H9 (cell line): ENCODE measurements around the gene CATSPERE. TPM values are rescaled to one million over a fixed set of nuclear protein-coding genes. Genes with fewer than 3 reads are reported as not detected.

Source experiments
- DNase-seq: peaks from one replicate; pipeline ENCODE4 v3.0.0-alpha.2; 2017
- H2AFZ ChIP-seq: one replicate; pipeline ENCODE4 v1.6.1; 2013; ENCODE audit warnings: mild to moderate bottlenecking, low read length, control low read depth, moderate library complexity
- H2AK5ac ChIP-seq: 2 replicates; pipeline ENCODE4 v1.6.1; 2013; ENCODE audit warnings: low read length, control low read depth, mixed read lengths; ENCODE audit not compliant: insufficient read length
- H2BK120ac ChIP-seq: one replicate; pipeline ENCODE4 v1.6.1; 2013; ENCODE audit warnings: low read depth, mild to moderate bottlenecking, low read length, control low read depth, inconsistent platforms; ENCODE audit not compliant: poor library complexity, severe bottlenecking
- H2BK12ac ChIP-seq: 2 replicates; pipeline ENCODE4 v1.6.1; 2013; ENCODE audit warnings: low read length, control low read depth, mixed read lengths, low read depth; ENCODE audit not compliant: insufficient read length
- H2BK15ac ChIP-seq: 2 replicates; pipeline ENCODE4 v1.6.1; 2013; ENCODE audit warnings: low read depth, low read length, control low read depth
- H2BK20ac ChIP-seq: one replicate; pipeline ENCODE4 v1.6.1; 2013; ENCODE audit warnings: low read depth, mild to moderate bottlenecking, low read length, control low read depth, inconsistent platforms; ENCODE audit not compliant: poor library complexity, severe bottlenecking
- H2BK5ac ChIP-seq: 2 replicates; pipeline ENCODE4 v1.6.1; 2013; ENCODE audit warnings: low read length, control low read depth, mixed read lengths; ENCODE audit not compliant: insufficient read length
- H3K14ac ChIP-seq: 2 replicates; pipeline ENCODE4 v1.6.1; 2013; ENCODE audit warnings: low read length, control low read depth; ENCODE audit not compliant: insufficient read depth
- H3K18ac ChIP-seq: 2 replicates; pipeline ENCODE4 v1.6.1; 2013; ENCODE audit warnings: low read depth, mild to moderate bottlenecking, mixed read lengths, low read length, control low read depth; ENCODE audit not compliant: insufficient read length
- H3K23ac ChIP-seq: 2 replicates; pipeline ENCODE4 v1.6.1; 2013; ENCODE audit warnings: low read length, control low read depth, mixed read lengths, low read depth; ENCODE audit not compliant: insufficient read length
- H3K23me2 ChIP-seq: 2 replicates; pipeline ENCODE4 v1.6.1; 2013; ENCODE audit warnings: low read depth, mild to moderate bottlenecking, mixed read lengths, low read length, control low read depth; ENCODE audit not compliant: insufficient read length, poor library complexity, severe bottlenecking
- H3K27ac ChIP-seq: 2 replicates; pipeline ENCODE4 v1.5.1; 2013; ENCODE audit warnings: low read length, control low read depth, mixed read lengths, low read depth; ENCODE audit not compliant: insufficient read length
- H3K27me3 ChIP-seq: 2 replicates; pipeline ENCODE4 v1.6.1; 2013; ENCODE audit warnings: low read length, control low read depth, inconsistent platforms; ENCODE audit not compliant: insufficient read depth
- H3K4ac ChIP-seq: 2 replicates; pipeline ENCODE4 v1.6.1; 2013; ENCODE audit warnings: low read depth, mild to moderate bottlenecking, control low read depth, inconsistent platforms, low read length, moderate library complexity
- H3K4me1 ChIP-seq: 2 replicates; pipeline ENCODE4 v1.6.1; 2013; ENCODE audit warnings: low read length, control low read depth, inconsistent platforms; ENCODE audit not compliant: insufficient read depth
- H3K4me2 ChIP-seq: 2 replicates; pipeline ENCODE4 v1.6.1; 2013; ENCODE audit warnings: low read length, control low read depth, mixed read lengths; ENCODE audit not compliant: insufficient read length, insufficient read depth
- H3K56ac ChIP-seq: 2 replicates; pipeline ENCODE4 v1.6.1; 2013; ENCODE audit warnings: low read depth, mild to moderate bottlenecking, mixed read lengths, low read length, control low read depth; ENCODE audit not compliant: insufficient read length
- H3K79me1 ChIP-seq: 2 replicates; pipeline ENCODE4 v1.6.1; 2013; ENCODE audit warnings: low read depth, mild to moderate bottlenecking, moderate library complexity, low read length, control low read depth, inconsistent platforms; ENCODE audit not compliant: insufficient read depth, poor library complexity, severe bottlenecking
- H3K79me2 ChIP-seq: 2 replicates; pipeline ENCODE4 v1.6.1; 2013; ENCODE audit warnings: low read length, control low read depth, inconsistent platforms; ENCODE audit not compliant: insufficient read depth
- H3K9ac ChIP-seq: 2 replicates; pipeline ENCODE4 v1.6.1; 2013; ENCODE audit warnings: low read length, control low read depth, mixed read lengths; ENCODE audit not compliant: insufficient read length; ENCODE audit errors: extremely low read depth
- H3K9me3 ChIP-seq: one replicate; pipeline ENCODE4 v1.6.1; 2013; ENCODE audit warnings: low read depth, low read length, inconsistent platforms; ENCODE audit not compliant: control insufficient read depth
- H3T11ph ChIP-seq: one replicate; pipeline ENCODE4 v1.6.1; 2013; ENCODE audit warnings: mild to moderate bottlenecking, low read length, control low read depth, inconsistent platforms
- H4K20me1 ChIP-seq: one replicate; pipeline ENCODE4 v1.6.1; 2013; ENCODE audit not compliant: control insufficient read depth, insufficient read length, insufficient read depth
- H4K5ac ChIP-seq: 2 replicates; pipeline ENCODE4 v1.6.1; 2013; ENCODE audit warnings: low read depth, mild to moderate bottlenecking, mixed read lengths, low read length, control low read depth; ENCODE audit not compliant: insufficient read length
- H4K8ac ChIP-seq: replicated peaks from 2 replicates; pipeline ENCODE4 v1.6.1; 2013; ENCODE audit warnings: low read length, control low read depth, mixed read lengths, low read depth; ENCODE audit not compliant: insufficient read length
- H4K91ac ChIP-seq: 2 replicates; pipeline ENCODE4 v1.6.1; 2013; ENCODE audit warnings: low read depth, mild to moderate bottlenecking, moderate library complexity, mixed read lengths, low read length, control low read depth; ENCODE audit not compliant: insufficient read length
- H3K27ac Mint-ChIP-seq, 3 experiments: 2 replicates in 2 of 3; 3 replicates in 1 of 3; pipeline ENCODE4 v1.8.0; 2020 to 2021; ENCODE audit warnings: mixed read lengths in 3 of 3, mild to moderate bottlenecking in 1 of 3, moderate library complexity in 1 of 3
- H3K27me3 Mint-ChIP-seq: 2 replicates; pipeline ENCODE4 v1.8.0; 2021; ENCODE audit warnings: low read depth, mild to moderate bottlenecking, moderate library complexity, mixed read lengths
- H3K36me3 Mint-ChIP-seq, 3 experiments: 2 replicates in 2 of 3; 3 replicates in 1 of 3; pipeline ENCODE4 v1.8.0; 2020 to 2021; ENCODE audit warnings: low read depth in 3 of 3, mixed read lengths in 3 of 3; ENCODE audit not compliant: insufficient read depth in 1 of 3
- H3K4me1 Mint-ChIP-seq, 2 experiments: 2 replicates each; pipeline ENCODE4 v1.8.0; 2020; ENCODE audit warnings: mixed read lengths in 2 of 2
- H3K4me3 Mint-ChIP-seq, 2 experiments: 2 replicates in 1 of 2; 3 replicates in 1 of 2; pipeline ENCODE4 v1.8.0; 2020 to 2021; ENCODE audit warnings: mild to moderate bottlenecking in 2 of 2, mixed read lengths in 2 of 2, moderate library complexity in 1 of 2
- H3K9me3 Mint-ChIP-seq, 2 experiments: 2 replicates in 1 of 2; 3 replicates in 1 of 2; pipeline ENCODE4 v1.8.0; 2020; ENCODE audit warnings: mild to moderate bottlenecking in 2 of 2, mixed read lengths in 2 of 2, moderate library complexity in 1 of 2
- WGBS: extraction: QIAGEN DNeasy Blood & Tissue Kit; methylation state at CpG from one replicate; pipeline ENCODE4 v1.1.7; 2013; ENCODE audit warnings: missing lambda C conversion rate, low lambda C conversion rate, mixed read lengths; ENCODE audit not compliant: insufficient read length; ENCODE audit errors: extremely low coverage; 5-methylcytosine and 5-hydroxymethylcytosine counted together
- total RNA-seq: library from RNA; stranded (reverse); gene quantifications from 2 replicates; pipeline ENCODE4 v1.2.1, GENCODE V29; 2021
- TF ChIP-seq, protein P1 (sequence below): fragments of 200-600 bp; sonication (generic); conservative IDR thresholded peaks from 3 replicates; pipeline ENCODE4 v1.8.0; 2021; ENCODE audit warnings: antibody characterized with exemption, mild to moderate bottlenecking

The CATSPERE gene
- total RNA-seq, 1 experiment from 2014 or later = 0.31 TPM

DNA sequence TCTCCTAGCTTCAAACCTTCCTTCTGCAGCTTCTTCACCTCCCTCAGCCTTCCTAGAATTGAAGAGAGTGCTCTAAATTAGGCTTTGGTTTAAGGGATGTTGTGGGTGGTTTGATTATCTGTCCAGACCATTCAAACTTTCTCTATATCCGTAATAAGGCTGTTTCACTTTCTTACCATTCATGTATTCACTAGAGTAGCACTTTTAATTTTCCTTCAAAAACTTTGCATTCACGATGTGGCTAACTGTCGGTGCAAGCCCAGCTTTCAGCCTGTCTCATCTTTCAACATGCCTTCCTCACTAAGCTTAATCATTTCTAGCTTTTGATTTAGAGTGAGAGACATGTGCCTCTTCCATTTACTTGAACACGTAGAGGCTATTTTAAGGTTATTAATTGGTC, 165.6 kb downstream of the CATSPERE start:
- H3K4me1 ChIP-seq = no peaks in the 10 kb centered on the region
- Mint-ChIP-seq H3K4me3 (no peak overlapping the region), H3K27me3 (no peaks in the 10 kb centered on the region), H3K27ac (no peak overlapping the region), H3K9me3 (peaks cover 0 to 3% of the 10 kb centered on the region in 2 experiments; a peak in 4 of 5 replicates), H3K4me1 (no peaks in the 10 kb centered on the region), H3K36me3 (peaks cover 3 to 12% (median 4%) of the 10 kb centered on the region in 3 experiments; a peak in 6 of 7 replicates)
- no peak overlapping the region for H2BK15ac ChIP-seq
- no peak overlapping the region for H2AK5ac ChIP-seq
- no peaks in the 10 kb centered on the region for H3K9me3 ChIP-seq
- no peak overlapping the region for H3K14ac ChIP-seq
- no peak overlapping the region for H2BK20ac ChIP-seq
- no peak for DNase-seq
- H3K79me2 ChIP-seq = no peaks in the 10 kb centered on the region
- TF ChIP-seq, protein P1, sequence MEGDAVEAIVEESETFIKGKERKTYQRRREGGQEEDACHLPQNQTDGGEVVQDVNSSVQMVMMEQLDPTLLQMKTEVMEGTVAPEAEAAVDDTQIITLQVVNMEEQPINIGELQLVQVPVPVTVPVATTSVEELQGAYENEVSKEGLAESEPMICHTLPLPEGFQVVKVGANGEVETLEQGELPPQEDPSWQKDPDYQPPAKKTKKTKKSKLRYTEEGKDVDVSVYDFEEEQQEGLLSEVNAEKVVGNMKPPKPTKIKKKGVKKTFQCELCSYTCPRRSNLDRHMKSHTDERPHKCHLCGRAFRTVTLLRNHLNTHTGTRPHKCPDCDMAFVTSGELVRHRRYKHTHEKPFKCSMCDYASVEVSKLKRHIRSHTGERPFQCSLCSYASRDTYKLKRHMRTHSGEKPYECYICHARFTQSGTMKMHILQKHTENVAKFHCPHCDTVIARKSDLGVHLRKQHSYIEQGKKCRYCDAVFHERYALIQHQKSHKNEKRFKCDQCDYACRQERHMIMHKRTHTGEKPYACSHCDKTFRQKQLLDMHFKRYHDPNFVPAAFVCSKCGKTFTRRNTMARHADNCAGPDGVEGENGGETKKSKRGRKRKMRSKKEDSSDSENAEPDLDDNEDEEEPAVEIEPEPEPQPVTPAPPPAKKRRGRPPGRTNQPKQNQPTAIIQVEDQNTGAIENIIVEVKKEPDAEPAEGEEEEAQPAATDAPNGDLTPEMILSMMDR = no peak
- H3K18ac ChIP-seq = no peak overlapping the region
- H4K20me1 ChIP-seq = no peaks in the 10 kb centered on the region
- H3K4ac ChIP-seq = no peak overlapping the region
- no peak overlapping the region for H2AFZ ChIP-seq
- H2BK120ac ChIP-seq = no peak overlapping the region
- no peak overlapping the region for H3K27ac ChIP-seq
- H3K23ac ChIP-seq = no peak overlapping the region
- no peaks in the 10 kb centered on the region for H3K23me2 ChIP-seq
- no CpG with 5 or more reads among the region's 4 CpGs for WGBS
- H3T11ph ChIP-seq = no peak overlapping the region
- no peak overlapping the region for H4K91ac ChIP-seq
- H2BK12ac ChIP-seq = no peak overlapping the region
- H3K4me2 ChIP-seq = no peak overlapping the region
- H3K9ac ChIP-seq = no peak overlapping the region
- H4K8ac ChIP-seq = no peak overlapping the region
- no peak overlapping the region for H4K5ac ChIP-seq
- H2BK5ac ChIP-seq = no peak overlapping the region
- no peaks in the 10 kb centered on the region for H3K79me1 ChIP-seq
- H3K56ac ChIP-seq = no peak overlapping the region
- no peaks in the 10 kb centered on the region for H3K27me3 ChIP-seq
